Glomerular visceral epithelial cell (primary cell): ENCODE measurements around the gene TJAP1.
"Not testable (repeated sequence)": the region's sequence is repeated elsewhere in the genome, so short reads cannot be mapped to it uniquely, and the experiment has no call there.

Experiments
- DNase-seq: peaks from one replicate; pipeline ENCODE4 v3.0.0-alpha.2; 2016; ENCODE audit errors: extremely low spot score

Gene TJAP1

GRCh38 chr6:43453831-43454230, 23.5 kb upstream of the TJAP1 start:
- no peak for DNase-seq

DNA sequence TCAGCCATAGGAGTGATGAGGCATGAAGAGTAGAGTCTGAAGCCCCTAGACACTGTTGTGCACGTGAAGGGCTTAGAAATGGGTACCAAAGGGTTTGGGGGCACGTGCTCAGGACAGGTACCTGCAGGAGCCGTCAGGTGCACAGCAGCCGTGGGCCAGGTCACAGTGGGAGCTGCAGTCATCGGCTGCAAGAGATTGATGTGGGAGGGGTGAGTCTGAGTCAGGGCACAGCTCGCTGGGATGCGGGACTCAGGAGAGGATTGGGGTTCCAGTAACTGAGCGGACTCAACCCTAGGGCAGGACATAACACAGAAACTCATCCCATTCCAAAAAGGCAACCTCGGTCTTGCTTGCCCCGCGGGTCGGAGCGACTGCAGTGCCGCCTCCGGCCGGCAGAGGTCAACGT, 23.1 kb upstream of the TJAP1 start:
- no peak for DNase-seq

GRCh38 chr6:43454696-43455530, 22.5 kb upstream of the TJAP1 start:
- peak; percentile 84 for DNase-seq

DNA sequence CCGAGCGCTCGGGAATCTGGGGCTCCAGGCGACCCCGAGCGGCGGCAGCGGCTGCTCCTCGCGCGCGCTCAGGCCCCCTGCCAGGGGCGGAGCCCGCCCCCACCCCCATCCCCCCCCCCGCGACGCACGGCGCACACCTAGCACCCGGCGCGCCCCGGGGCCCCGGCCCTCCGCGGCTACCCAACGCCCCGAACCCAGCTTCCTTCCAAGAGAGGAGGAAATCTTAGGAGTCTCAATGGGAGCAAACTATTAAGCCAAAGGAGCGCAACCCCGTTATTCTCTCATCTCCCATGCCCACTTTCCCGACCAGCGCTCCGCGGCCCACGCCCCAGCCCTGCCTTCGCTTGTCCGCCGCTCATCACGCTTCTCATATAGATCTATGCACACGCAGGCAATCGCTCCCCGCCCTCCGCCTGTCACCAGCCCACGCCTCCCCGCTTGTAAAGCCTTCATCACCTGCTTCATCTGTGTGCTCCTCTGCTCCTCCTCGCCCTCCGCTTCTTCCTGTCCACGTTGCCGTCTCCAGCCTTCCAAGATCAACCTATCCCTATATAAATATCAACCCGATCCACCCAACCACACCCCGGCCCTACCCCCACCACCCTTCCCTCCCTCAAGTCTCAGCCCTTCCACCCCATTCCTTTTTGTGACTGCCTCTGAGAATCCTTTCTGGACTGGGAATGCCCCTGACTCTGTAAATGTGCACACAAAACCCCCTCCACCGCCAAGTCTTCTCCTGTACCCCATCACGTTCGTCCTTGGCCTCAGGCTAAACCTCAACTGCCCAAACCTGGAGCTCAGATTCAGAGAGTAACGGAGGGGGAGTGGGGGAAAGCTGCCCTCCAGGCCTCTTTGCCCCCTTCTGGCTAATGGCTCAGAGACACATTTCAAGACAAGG, 21.6 kb upstream of the TJAP1 start, which contains the start of gene DLK2:
Gene DLK2, minus strand, starts transcription at position 18 of the 898 bp plus-strand sequence. CDS start 723 bp downstream, outside the sequence.
- DNase-seq, result peak; percentile 8

GRCh38 chr6:43457643-43458042, 19.7 kb upstream of the TJAP1 start:
- no peak for DNase-seq

DNA sequence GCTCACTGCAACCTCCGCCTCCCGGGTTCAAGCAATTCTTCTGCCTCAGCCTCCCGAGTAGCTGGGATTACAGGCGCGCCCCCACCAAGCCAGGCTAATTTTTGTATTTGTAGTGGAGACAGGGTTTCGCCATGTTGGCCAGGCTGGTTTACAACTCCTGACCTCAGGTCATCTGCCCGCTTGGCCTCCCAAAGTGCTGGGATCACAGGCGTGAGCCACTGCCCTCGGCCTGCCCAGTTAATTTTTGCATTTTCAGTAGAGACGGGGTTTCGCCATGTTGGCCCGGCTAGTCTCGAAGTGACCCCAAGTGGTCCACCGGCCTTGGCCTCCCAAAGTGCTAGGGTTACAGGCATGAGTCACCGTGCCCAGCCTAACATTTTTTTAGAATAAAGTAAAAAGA, 19.2 kb upstream of the TJAP1 start:
- DNase-seq, result not testable (repeated sequence)

DNA sequence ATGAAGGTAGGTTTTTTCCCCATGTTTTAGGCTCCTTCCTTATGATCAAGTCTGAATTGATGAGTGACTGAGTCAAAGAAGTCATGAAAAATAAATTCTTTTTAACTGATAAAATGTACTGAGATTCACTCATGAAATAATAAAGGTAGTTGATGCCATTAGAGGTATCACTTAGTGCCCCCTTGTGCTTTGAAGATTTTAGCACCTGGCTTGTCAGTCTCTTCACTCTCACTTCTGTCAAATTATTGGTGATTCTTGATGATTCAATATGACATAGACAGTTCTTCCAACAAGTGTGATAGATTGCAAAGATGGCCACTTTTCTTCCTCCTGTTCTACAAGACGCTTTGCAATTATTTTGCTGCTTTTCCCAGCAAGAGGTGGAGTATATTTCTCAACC, 17.8 kb upstream of the TJAP1 start:
- no peak for DNase-seq

- DNase-seq, result no peak
Measured at GRCh38 chr6:43460032-43460431, 17.3 kb upstream of the TJAP1 start.

GRCh38 chr6:43461936-43462335, 15.4 kb upstream of the TJAP1 start:
- no peak for DNase-seq

DNA sequence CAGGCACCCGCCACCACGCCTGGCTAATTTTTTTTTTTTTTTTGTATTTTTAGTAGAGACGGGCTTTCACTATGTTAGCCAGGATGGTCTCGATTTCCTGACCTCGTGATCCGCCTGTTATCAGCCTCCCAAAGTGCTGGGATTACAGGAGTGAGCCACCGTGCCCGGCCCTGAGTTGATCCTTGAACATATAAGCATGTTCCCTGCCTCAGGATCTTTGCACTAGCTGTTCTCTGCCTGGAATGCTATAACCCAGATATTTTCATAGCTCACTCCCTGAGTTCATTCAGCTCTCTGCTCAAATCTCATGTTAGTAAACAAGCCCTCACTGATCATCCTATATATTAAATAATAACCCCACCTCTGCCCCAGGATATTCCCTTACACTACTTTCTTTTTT, 13.0 kb upstream of the TJAP1 start:
- no peak for DNase-seq

GRCh38 chr6:43465948-43466347, 11.4 kb upstream of the TJAP1 start:
- no peak for DNase-seq

DNA sequence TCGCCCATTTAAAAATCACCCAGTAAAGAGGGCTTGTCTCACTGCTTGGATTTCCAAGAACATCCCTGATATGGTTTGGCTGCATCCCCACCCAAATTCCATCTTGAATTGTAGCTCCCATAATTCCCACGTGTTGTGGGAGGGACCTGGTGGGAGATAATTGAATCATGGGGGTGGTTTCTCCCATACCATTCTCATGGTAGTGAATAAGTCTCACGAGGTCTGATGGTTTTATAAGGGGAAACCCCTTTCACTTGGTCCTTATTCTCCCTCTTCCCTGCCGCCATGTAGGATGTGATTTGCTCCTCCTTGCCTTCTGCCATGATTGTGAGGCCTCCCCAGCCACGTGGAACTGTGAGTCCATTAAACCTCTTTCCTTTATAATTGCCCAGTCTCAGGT, 10.1 kb upstream of the TJAP1 start:
- DNase-seq, result not testable (repeated sequence)

DNA sequence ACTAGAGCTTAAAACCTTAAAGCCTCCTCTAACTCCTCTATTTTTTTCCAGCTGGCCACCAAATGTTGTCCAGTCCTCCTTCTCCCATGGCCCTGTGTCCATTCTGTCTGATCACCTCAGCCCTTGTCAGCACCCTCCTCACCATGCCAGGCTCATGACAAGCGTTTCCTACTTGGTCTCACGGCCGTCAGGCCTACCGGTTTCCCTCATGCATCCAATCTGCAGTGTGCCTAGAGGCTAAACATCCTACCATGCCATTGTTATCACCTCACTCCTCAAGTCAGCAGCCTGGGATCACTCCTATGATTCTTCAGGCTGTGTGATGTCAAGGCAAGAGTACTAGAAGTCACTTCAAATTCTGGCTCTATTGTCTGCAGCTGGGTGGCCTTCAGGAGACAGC, 9.6 kb upstream of the TJAP1 start:
- DNase-seq, result no peak

GRCh38 chr6:43468240-43468639, 9.1 kb upstream of the TJAP1 start:
- DNase-seq, result no peak

DNA sequence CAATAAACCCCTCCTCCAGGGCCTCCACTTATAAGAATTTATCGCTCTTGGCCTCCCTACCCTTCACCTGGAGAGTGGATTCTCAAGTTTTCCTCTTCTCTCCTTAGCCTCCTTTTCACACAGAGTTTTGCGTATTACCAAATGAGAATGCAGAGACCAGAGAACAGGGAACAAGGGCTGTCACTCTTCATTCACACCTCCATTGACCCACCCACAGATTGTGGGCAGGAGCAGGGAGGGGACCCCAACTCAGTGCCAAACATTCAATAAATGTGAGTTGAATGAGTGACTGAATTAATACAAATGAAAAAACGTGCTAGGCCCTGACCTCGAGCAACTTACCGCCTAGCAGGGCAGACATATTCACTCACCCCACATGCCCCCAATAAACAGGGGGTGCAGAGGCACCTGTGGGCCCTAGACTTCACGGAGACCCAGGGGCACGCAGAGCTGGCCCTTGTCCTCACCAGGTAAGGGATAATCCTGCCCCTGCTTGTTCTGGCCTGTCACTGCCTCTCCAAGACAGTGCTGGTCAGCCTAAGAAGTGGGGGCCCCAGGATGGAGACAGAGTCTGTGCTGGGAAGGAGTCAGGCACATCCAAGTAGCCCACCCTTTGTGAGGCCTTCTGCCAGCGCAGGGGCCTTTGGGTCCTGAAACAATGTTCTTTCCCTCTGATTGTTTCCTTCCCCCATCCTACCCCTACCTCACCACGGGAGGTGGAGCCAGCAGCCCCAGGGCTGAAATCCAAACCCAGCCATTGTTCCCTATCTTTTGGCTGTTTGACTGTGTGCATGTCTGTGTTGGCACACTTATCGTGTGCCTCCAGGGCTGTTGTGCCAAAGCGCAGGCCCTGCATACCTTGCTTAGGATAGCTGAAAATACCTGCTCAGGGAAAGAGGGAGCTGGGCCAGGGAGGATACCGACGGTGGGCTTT, 8.4 kb upstream of the TJAP1 start:
- no peak for DNase-seq

DNA sequence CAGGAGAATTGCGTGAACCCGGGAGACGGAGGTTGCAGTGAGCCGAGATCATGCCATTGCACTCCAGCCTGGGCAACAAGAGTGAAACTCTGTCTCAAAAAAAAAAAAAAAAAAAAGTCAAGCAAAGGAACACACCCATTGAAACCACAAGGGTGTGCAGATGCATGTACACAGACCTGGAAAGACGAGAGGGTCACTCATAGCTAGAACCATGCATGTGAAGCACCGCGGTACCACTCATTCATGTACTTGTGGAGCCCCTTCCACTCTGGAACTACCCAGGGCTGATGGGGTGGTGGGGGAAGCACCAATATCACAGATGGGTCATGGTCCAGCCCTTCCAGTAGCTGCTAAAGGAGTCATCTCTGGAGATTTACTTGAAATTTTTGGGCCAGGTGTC, 7.4 kb upstream of the TJAP1 start:
- DNase-seq, result no peak

- no peak for DNase-seq
Measured at GRCh38 chr6:43471399-43471798, 6.0 kb upstream of the TJAP1 start.

GRCh38 chr6:43472515-43472914, 4.9 kb upstream of the TJAP1 start:
- DNase-seq, result no peak

DNA sequence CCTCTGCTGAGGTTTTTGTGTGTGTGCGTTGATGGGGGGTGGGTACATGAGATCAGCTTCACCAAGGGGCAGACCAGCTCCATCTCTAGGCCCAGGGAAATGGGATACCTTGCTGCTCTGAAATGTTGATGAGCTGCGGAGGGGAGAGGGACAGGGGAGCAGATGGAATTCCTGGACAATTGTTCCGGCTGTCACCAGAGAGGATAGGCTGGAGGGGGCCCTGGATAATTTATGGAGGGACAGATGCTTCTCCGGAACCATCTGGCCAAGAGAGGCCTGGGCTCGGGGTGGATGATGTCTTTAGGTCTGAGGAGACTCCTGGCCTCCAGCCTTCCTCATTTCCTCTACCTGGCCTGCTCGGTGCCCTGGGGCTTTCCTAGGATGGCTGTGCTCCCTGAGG, 1.9 kb upstream of the TJAP1 start:
- no peak for DNase-seq

DNA sequence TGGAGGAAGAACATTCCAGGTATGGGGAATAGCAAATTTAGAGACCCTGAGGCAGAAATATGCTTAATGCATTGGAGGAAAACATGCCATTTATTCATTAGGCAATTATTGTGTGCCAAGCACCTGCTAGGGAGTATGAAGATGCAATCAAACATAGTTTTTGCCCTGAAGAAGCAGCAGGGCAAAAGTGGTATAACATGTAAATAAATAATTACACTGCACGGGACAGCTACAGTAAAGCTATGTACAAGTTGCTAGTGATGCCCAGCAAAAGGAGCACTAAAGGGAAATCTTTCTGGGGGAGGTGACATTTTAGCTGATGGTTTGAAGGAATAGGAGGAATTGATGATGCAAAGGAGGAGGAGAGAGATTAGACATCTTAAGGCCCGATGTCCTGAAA, 624 bp upstream of the TJAP1 start:
- DNase-seq, result no peak

- DNase-seq, result no peak
Measured at GRCh38 chr6:43478008-43478372, 620 bp downstream of the TJAP1 start.

DNA sequence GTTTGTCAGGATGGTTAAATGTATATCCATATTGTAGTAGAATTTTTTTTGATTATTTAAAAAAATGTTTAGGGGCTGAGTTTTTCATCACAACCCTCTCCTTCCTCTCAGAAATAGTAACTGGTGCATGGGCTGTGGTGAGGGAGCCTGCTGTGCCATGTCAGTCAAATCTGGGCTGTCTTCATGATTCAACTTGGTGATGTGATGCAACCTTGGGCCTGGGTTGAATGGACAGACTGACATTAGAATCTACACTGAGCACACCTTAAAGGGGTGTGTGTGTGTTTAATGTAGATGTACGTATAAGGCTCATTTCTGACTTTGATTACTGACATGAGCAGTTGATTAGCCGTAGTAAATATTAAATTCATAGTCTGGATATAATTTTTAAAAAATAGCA, 3.7 kb downstream of the TJAP1 start:
- no peak for DNase-seq
